GM20000 (cell line): Measurements from ENCODE around the gene SLAIN1.

Source experiments
- DNase-seq: peaks from one replicate; pipeline ENCODE4 v3.0.0; 2012; ENCODE audit warnings: low spot score
- CTCF ChIP-seq: IDR thresholded peaks from 2 replicates; pipeline ENCODE4 v1.5.1; 2012; ENCODE audit warnings: mild to moderate bottlenecking, control low read depth; ENCODE audit errors: extremely low read depth, missing control alignments

The SLAIN1 gene

GRCh38 chr13:77729502-77730221 lies 32.2 kb downstream of the SLAIN1 start:
- TF ChIP-seq CTCF = no peak
- DNase-seq = peak; percentile 45

- DNase-seq = no peak
- TF ChIP-seq CTCF = no peak
Observed at GRCh38 chr13:77730572-77730971, 33.1 kb downstream of the SLAIN1 start.

GRCh38 chr13:77732287-77732686 lies 34.8 kb downstream of the SLAIN1 start:
- no peak for TF ChIP-seq CTCF

DNA sequence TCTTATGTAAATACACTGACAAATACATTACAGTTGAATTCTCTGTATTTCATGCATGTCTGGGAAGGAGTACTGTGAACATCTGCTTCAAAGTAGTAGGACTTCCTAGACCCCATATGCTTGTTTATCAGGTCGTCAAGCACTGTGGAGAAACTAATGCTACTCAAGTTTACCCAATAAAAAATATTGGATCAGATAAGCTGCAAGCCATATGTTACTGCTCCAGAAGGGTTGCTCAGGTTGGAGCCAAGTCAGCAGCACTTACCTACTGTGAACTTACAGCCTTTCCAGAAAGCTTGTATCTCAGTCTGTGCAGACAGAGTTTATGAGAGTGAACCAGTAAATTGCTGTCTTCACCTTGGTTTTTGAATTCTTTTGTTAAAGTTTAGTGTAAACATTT lies 36.2 kb downstream of the SLAIN1 start:
- DNase-seq = no peak
- TF ChIP-seq CTCF = no peak

More at GRCh38 chr13:77732287-77732686, 34.8 kb downstream of the SLAIN1 start:
- no peak for DNase-seq

- no peak for TF ChIP-seq CTCF
- DNase-seq = no peak
Observed at GRCh38 chr13:77737583-77738200, 40.2 kb downstream of the SLAIN1 start.

GRCh38 chr13:77740097-77740735 lies 42.7 kb downstream of the SLAIN1 start:
- no peak for DNase-seq
- no peak for TF ChIP-seq CTCF

GRCh38 chr13:77740931-77741596 lies 43.6 kb downstream of the SLAIN1 start:
- no peak for TF ChIP-seq CTCF
- DNase-seq = no peak
